Endodermal cell (in vitro differentiated cells): ENCODE data around the gene COL21A1. TPM values are rescaled to one million over a fixed set of nuclear protein-coding genes. Genes with fewer than 3 reads are reported as not detected.

ENCODE experiments used
- DNase-seq: peaks from one replicate; pipeline ENCODE4 v3.0.0-alpha.2; 2017
- H3K27ac ChIP-seq: 2 replicates; pipeline ENCODE4 v1.5.1; 2013; ENCODE audit warnings: mild to moderate bottlenecking, low read depth, low read length, moderate library complexity
- H3K27me3 ChIP-seq: 2 replicates; pipeline ENCODE4 v1.6.1; 2013; ENCODE audit warnings: mild to moderate bottlenecking, low read length, moderate library complexity; ENCODE audit not compliant: insufficient read depth, control insufficient read depth, poor library complexity, severe bottlenecking
- H3K36me3 ChIP-seq: 2 replicates; pipeline ENCODE4 v1.7.0; 2013; ENCODE audit warnings: mild to moderate bottlenecking, low read length, moderate library complexity; ENCODE audit not compliant: control insufficient read depth, insufficient read depth
- H3K4me1 ChIP-seq: one replicate; pipeline ENCODE4 v1.7.0; 2013; ENCODE audit warnings: low read length; ENCODE audit not compliant: control insufficient read depth, insufficient read depth
- H3K4me3 ChIP-seq: 2 replicates; pipeline ENCODE4 v1.5.1; 2013; ENCODE audit warnings: mild to moderate bottlenecking, low read length, moderate library complexity
- H3K9ac ChIP-seq: 2 replicates; pipeline ENCODE4 v1.6.1; 2013; ENCODE audit warnings: mild to moderate bottlenecking, low read length, moderate library complexity; ENCODE audit not compliant: poor library complexity, severe bottlenecking; ENCODE audit errors: extremely low read depth
- H3K9me3 ChIP-seq: 2 replicates; pipeline ENCODE4 v1.6.1; 2013; ENCODE audit warnings: mild to moderate bottlenecking, low read length, moderate library complexity; ENCODE audit not compliant: control insufficient read depth
- H3K27ac Mint-ChIP-seq: 2 replicates; pipeline ENCODE4 v1.8.0; 2020; ENCODE audit warnings: mixed read lengths
- H3K27me3 Mint-ChIP-seq: 2 replicates; pipeline ENCODE4 v1.8.0; 2021; ENCODE audit warnings: mild to moderate bottlenecking, mixed read lengths; ENCODE audit not compliant: insufficient read depth
- H3K36me3 Mint-ChIP-seq: 2 replicates; pipeline ENCODE4 v1.8.0; 2020; ENCODE audit warnings: low read depth, mixed read lengths
- H3K4me1 Mint-ChIP-seq: 2 replicates; pipeline ENCODE4 v1.8.0; 2020; ENCODE audit warnings: mixed read lengths
- H3K4me3 Mint-ChIP-seq: 2 replicates; pipeline ENCODE4 v1.8.0; 2020; ENCODE audit warnings: mild to moderate bottlenecking, moderate library complexity, mixed read lengths
- H3K9me3 Mint-ChIP-seq: 2 replicates; pipeline ENCODE4 v1.8.0; 2020; ENCODE audit warnings: mild to moderate bottlenecking, mixed read lengths
- WGBS, 2 experiments: methylation state at CpG; one replicate each; pipeline versions ENCODE4 v1.1.5 to v1.1.7; 2013; ENCODE audit warnings: missing lambda C conversion rate in 2 of 2, mixed read lengths in 1 of 2; ENCODE audit not compliant: insufficient coverage in 1 of 2, insufficient read length in 1 of 2; 5-methylcytosine and 5-hydroxymethylcytosine counted together
- total RNA-seq, 2 donors: library from RNA; stranded (reverse); fragmentation: NEBNext Ultra II Directional in 1 of 2; extraction: Animal tissue kit (Norgen Biotek cat#: 25700) in 1 of 2; gene quantifications; 2 replicates in 1 of 2; 3 replicates in 1 of 2; pipeline ENCODE4 v1.2.1, GENCODE V29; 2021
- TF ChIP-seq, protein P1 (sequence below): fragments of 200-600 bp; sonication (generic); conservative IDR thresholded peaks from 2 replicates; pipeline ENCODE4 v1.5.0; 2021; ENCODE audit warnings: antibody characterized with exemption, mild to moderate bottlenecking

Gene COL21A1
- total RNA-seq, 2 donors from 2014 or later: 0.71 to 1.9 TPM

GRCh38 chr6:56259234-56260077, 12.1 kb upstream of the COL21A1 start:
- Histone ChIP-seq H3K4me1 (no peaks in the 10 kb centered on the region), H3K9ac (no peak overlapping the region), H3K27me3 (no peaks in the 10 kb centered on the region), H3K27ac (no peak overlapping the region), H3K9me3 (no peaks in the 10 kb centered on the region), H3K36me3 (no peaks in the 10 kb centered on the region), H3K4me3 (no peak overlapping the region)
- Mint-ChIP-seq H3K4me1 (no peaks in the 10 kb centered on the region), H3K27ac (no peak overlapping the region), H3K9me3 (no peaks in the 10 kb centered on the region), H3K36me3 (no peaks in the 10 kb centered on the region), H3K4me3 (no peak overlapping the region), H3K27me3 (peaks cover 4% of the 10 kb centered on the region)
- TF ChIP-seq, protein P1, sequence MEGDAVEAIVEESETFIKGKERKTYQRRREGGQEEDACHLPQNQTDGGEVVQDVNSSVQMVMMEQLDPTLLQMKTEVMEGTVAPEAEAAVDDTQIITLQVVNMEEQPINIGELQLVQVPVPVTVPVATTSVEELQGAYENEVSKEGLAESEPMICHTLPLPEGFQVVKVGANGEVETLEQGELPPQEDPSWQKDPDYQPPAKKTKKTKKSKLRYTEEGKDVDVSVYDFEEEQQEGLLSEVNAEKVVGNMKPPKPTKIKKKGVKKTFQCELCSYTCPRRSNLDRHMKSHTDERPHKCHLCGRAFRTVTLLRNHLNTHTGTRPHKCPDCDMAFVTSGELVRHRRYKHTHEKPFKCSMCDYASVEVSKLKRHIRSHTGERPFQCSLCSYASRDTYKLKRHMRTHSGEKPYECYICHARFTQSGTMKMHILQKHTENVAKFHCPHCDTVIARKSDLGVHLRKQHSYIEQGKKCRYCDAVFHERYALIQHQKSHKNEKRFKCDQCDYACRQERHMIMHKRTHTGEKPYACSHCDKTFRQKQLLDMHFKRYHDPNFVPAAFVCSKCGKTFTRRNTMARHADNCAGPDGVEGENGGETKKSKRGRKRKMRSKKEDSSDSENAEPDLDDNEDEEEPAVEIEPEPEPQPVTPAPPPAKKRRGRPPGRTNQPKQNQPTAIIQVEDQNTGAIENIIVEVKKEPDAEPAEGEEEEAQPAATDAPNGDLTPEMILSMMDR: no peak
- no peak for DNase-seq
- WGBS, 2 experiments: 96% methylated on average over 2 of the region's 3 CpGs; no CpG with 5 or more reads in 1 of the 2 experiments

GRCh38 chr6:56255349-56255748, 8.0 kb upstream of the COL21A1 start:
- no peaks in the 10 kb centered on the region for H3K4me1 ChIP-seq
- Mint-ChIP-seq H3K27ac (no peak overlapping the region), H3K9me3 (no peaks in the 10 kb centered on the region), H3K36me3 (no peaks in the 10 kb centered on the region), H3K27me3 (peaks cover 3% of the 10 kb centered on the region), H3K4me1 (no peaks in the 10 kb centered on the region), H3K4me3 (no peak overlapping the region)
- TF ChIP-seq, protein P1: no peak
- WGBS, 2 experiments: 60 to 79% methylated on average over 1 of the region's 1 CpG
- no peak overlapping the region for H3K9ac ChIP-seq
- DNase-seq: no peak
- no peaks in the 10 kb centered on the region for H3K36me3 ChIP-seq
- H3K9me3 ChIP-seq: no peaks in the 10 kb centered on the region
- H3K27ac ChIP-seq: no peak overlapping the region
- H3K27me3 ChIP-seq: no peaks in the 10 kb centered on the region
- H3K4me3 ChIP-seq: no peak overlapping the region

GRCh38 chr6:56250266-56250665, 2.9 kb upstream of the COL21A1 start:
- Mint-ChIP-seq H3K9me3 (no peaks in the 10 kb centered on the region), H3K27me3 (peaks cover 48% of the 10 kb centered on the region)
- TF ChIP-seq, protein P1: no peak

More at GRCh38 chr6:56250266-56250665, 2.9 kb upstream of the COL21A1 start:
- H3K27ac Mint-ChIP-seq: no peak overlapping the region
- Histone ChIP-seq H3K9ac (no peak overlapping the region), H3K36me3 (no peaks in the 10 kb centered on the region), H3K27me3 (peaks cover 12% of the 10 kb centered on the region), H3K9me3 (no peaks in the 10 kb centered on the region), H3K4me1 (no peaks in the 10 kb centered on the region), H3K4me3 (no peak overlapping the region), H3K27ac (no peak overlapping the region)
- WGBS, 2 experiments: 62 to 68% methylated on average over 2 of the region's 2 CpGs
- DNase-seq: no peak
- H3K4me3 Mint-ChIP-seq: no peak overlapping the region
- no peaks in the 10 kb centered on the region for H3K36me3 Mint-ChIP-seq
- peaks cover 3% of the 10 kb centered on the region for H3K4me1 Mint-ChIP-seq
